ENCODE data around the gene HOXB3.

HOXB3 gene

GRCh38 chr17:48617471-48618255 is 27.6 kb upstream of the HOXB3 start:
- ATAC-seq (ENCODE audit: insufficient read depth, low read depth): no peak
- Histone ChIP-seq H3K9me3 (ENCODE audit: insufficient read depth, low read length, severe bottlenecking) (no peaks in the 10 kb centered on the region), H3K27me3 (ENCODE audit: insufficient read depth, low read length, poor library complexity) (peaks cover 39% of the 10 kb centered on the region), H3K4me3 (ENCODE audit: low read depth in 1 of 2, low read length in 2 of 2) (no peak overlapping the region), H3K4me2 (ENCODE audit: insufficient read depth, low read length) (no peak overlapping the region), H3K36me3 (ENCODE audit: insufficient read depth, low read length) (no peaks in the 10 kb centered on the region), H4K20me1 (ENCODE audit: insufficient read depth, low read length) (peaks cover 6% of the 10 kb centered on the region; the same call in 1 of the 2 replicates), H2AFZ (ENCODE audit: low read depth, low read length) (no peak overlapping the region), H3K79me2 (ENCODE audit: insufficient read depth, low read length) (no peaks in the 10 kb centered on the region), H3K4me1 (ENCODE audit: insufficient read depth, low read length) (no peaks in the 10 kb centered on the region), H3K9ac (ENCODE audit: low read depth, low read length) (no peak overlapping the region), H3K27ac (ENCODE audit: low read length) (no peak overlapping the region)
- no peak for DNase-seq
- no peak for TF ChIP-seq CTCF (IDR thresholded peaks at IDR 0.05; ENCODE audit: borderline replicate concordance, extremely low read depth, low read length, poor library complexity, severe bottlenecking)
- no peak for TF ChIP-seq EZH2 (IDR thresholded peaks at IDR 0.05; ENCODE audit: borderline replicate concordance, low read depth, low read length, severe bottlenecking)

GRCh38 chr17:48616717-48617470 is 26.9 kb upstream of the HOXB3 start:
- ATAC-seq (ENCODE audit: insufficient read depth, low read depth) (no peak), DNase-seq (no peak)
- TF ChIP-seq EZH2 (IDR thresholded peaks at IDR 0.05; ENCODE audit: borderline replicate concordance, low read depth, low read length, severe bottlenecking) (no peak), CTCF (IDR thresholded peaks at IDR 0.05; ENCODE audit: borderline replicate concordance, extremely low read depth, low read length, poor library complexity, severe bottlenecking) (no peak)
- Histone ChIP-seq H3K4me1 (ENCODE audit: insufficient read depth, low read length) (no peaks in the 10 kb centered on the region), H3K9ac (ENCODE audit: low read depth, low read length) (no peak overlapping the region), H3K4me2 (ENCODE audit: insufficient read depth, low read length) (no peak overlapping the region), H3K9me3 (ENCODE audit: insufficient read depth, low read length, severe bottlenecking) (no peaks in the 10 kb centered on the region), H3K27ac (ENCODE audit: low read length) (no peak overlapping the region), H3K4me3 (ENCODE audit: low read depth in 1 of 2, low read length in 2 of 2) (no peak overlapping the region), H3K27me3 (ENCODE audit: insufficient read depth, low read length, poor library complexity) (peaks cover 35% of the 10 kb centered on the region), H4K20me1 (ENCODE audit: insufficient read depth, low read length) (peaks cover 6% of the 10 kb centered on the region; the same call in 1 of the 2 replicates), H3K79me2 (ENCODE audit: insufficient read depth, low read length) (no peaks in the 10 kb centered on the region), H2AFZ (ENCODE audit: low read depth, low read length) (no peak overlapping the region), H3K36me3 (ENCODE audit: insufficient read depth, low read length) (no peaks in the 10 kb centered on the region)

- H3K27me3 ChIP-seq (ENCODE audit: insufficient read depth, low read length, poor library complexity): peaks cover 32% of the 10 kb centered on the region
- H3K36me3 ChIP-seq (ENCODE audit: insufficient read depth, low read length): no peaks in the 10 kb centered on the region
- no peak overlapping the region for H3K9ac ChIP-seq (ENCODE audit: low read depth, low read length)
- TF ChIP-seq CTCF (IDR thresholded peaks at IDR 0.05; ENCODE audit: borderline replicate concordance, extremely low read depth, low read length, poor library complexity, severe bottlenecking) (no peak), EZH2 (IDR thresholded peaks at IDR 0.05; ENCODE audit: borderline replicate concordance, low read depth, low read length, severe bottlenecking) (no peak)
- no peak overlapping the region for H3K4me3 ChIP-seq (ENCODE audit: low read depth in 1 of 2, low read length in 2 of 2)
- ATAC-seq (ENCODE audit: insufficient read depth, low read depth): no peak
- H3K27ac ChIP-seq (ENCODE audit: low read length): no peak overlapping the region
- H4K20me1 ChIP-seq (ENCODE audit: insufficient read depth, low read length): peaks cover 6% of the 10 kb centered on the region; the same call in 1 of the 2 replicates
- no peak overlapping the region for H3K4me2 ChIP-seq (ENCODE audit: insufficient read depth, low read length)
- H3K4me1 ChIP-seq (ENCODE audit: insufficient read depth, low read length): no peaks in the 10 kb centered on the region
- DNase-seq: no peak
- H3K79me2 ChIP-seq (ENCODE audit: insufficient read depth, low read length): no peaks in the 10 kb centered on the region
- H2AFZ ChIP-seq (ENCODE audit: low read depth, low read length): no peak overlapping the region
- no peaks in the 10 kb centered on the region for H3K9me3 ChIP-seq (ENCODE audit: insufficient read depth, low read length, severe bottlenecking)
Measured at GRCh38 chr17:48615963-48616716, 26.1 kb upstream of the HOXB3 start.

All from DND-41 (cell line).